H9 (cell line): ENCODE results near the gene NRGN. TPM values are rescaled to one million over a fixed set of nuclear protein-coding genes. Genes with fewer than 3 reads are reported as not detected.
A peak's percentile ranks its signal among the peaks of the same experiment; 100 is the strongest.

ENCODE experiments used
- DNase-seq: peaks from one replicate; pipeline ENCODE4 v3.0.0-alpha.2; 2017
- H2AFZ ChIP-seq: one replicate; pipeline ENCODE4 v1.6.1; 2013; ENCODE audit warnings: mild to moderate bottlenecking, low read length, control low read depth, moderate library complexity
- H2AK5ac ChIP-seq: 2 replicates; pipeline ENCODE4 v1.6.1; 2013; ENCODE audit warnings: low read length, control low read depth, mixed read lengths; ENCODE audit not compliant: insufficient read length
- H2BK120ac ChIP-seq: one replicate; pipeline ENCODE4 v1.6.1; 2013; ENCODE audit warnings: low read depth, mild to moderate bottlenecking, low read length, control low read depth, inconsistent platforms; ENCODE audit not compliant: poor library complexity, severe bottlenecking
- H2BK12ac ChIP-seq: 2 replicates; pipeline ENCODE4 v1.6.1; 2013; ENCODE audit warnings: low read length, control low read depth, mixed read lengths, low read depth; ENCODE audit not compliant: insufficient read length
- H2BK15ac ChIP-seq: 2 replicates; pipeline ENCODE4 v1.6.1; 2013; ENCODE audit warnings: low read depth, low read length, control low read depth
- H2BK20ac ChIP-seq: one replicate; pipeline ENCODE4 v1.6.1; 2013; ENCODE audit warnings: low read depth, mild to moderate bottlenecking, low read length, control low read depth, inconsistent platforms; ENCODE audit not compliant: poor library complexity, severe bottlenecking
- H2BK5ac ChIP-seq: 2 replicates; pipeline ENCODE4 v1.6.1; 2013; ENCODE audit warnings: low read length, control low read depth, mixed read lengths; ENCODE audit not compliant: insufficient read length
- H3K14ac ChIP-seq: 2 replicates; pipeline ENCODE4 v1.6.1; 2013; ENCODE audit warnings: low read length, control low read depth; ENCODE audit not compliant: insufficient read depth
- H3K18ac ChIP-seq: 2 replicates; pipeline ENCODE4 v1.6.1; 2013; ENCODE audit warnings: low read depth, mild to moderate bottlenecking, mixed read lengths, low read length, control low read depth; ENCODE audit not compliant: insufficient read length
- H3K23ac ChIP-seq: 2 replicates; pipeline ENCODE4 v1.6.1; 2013; ENCODE audit warnings: low read length, control low read depth, mixed read lengths, low read depth; ENCODE audit not compliant: insufficient read length
- H3K23me2 ChIP-seq: 2 replicates; pipeline ENCODE4 v1.6.1; 2013; ENCODE audit warnings: low read depth, mild to moderate bottlenecking, mixed read lengths, low read length, control low read depth; ENCODE audit not compliant: insufficient read length, poor library complexity, severe bottlenecking
- H3K27ac ChIP-seq: 2 replicates; pipeline ENCODE4 v1.5.1; 2013; ENCODE audit warnings: low read length, control low read depth, mixed read lengths, low read depth; ENCODE audit not compliant: insufficient read length
- H3K27me3 ChIP-seq: 2 replicates; pipeline ENCODE4 v1.6.1; 2013; ENCODE audit warnings: low read length, control low read depth, inconsistent platforms; ENCODE audit not compliant: insufficient read depth
- H3K4ac ChIP-seq: 2 replicates; pipeline ENCODE4 v1.6.1; 2013; ENCODE audit warnings: low read depth, mild to moderate bottlenecking, control low read depth, inconsistent platforms, low read length, moderate library complexity
- H3K4me1 ChIP-seq: 2 replicates; pipeline ENCODE4 v1.6.1; 2013; ENCODE audit warnings: low read length, control low read depth, inconsistent platforms; ENCODE audit not compliant: insufficient read depth
- H3K4me2 ChIP-seq: 2 replicates; pipeline ENCODE4 v1.6.1; 2013; ENCODE audit warnings: low read length, control low read depth, mixed read lengths; ENCODE audit not compliant: insufficient read length, insufficient read depth
- H3K56ac ChIP-seq: 2 replicates; pipeline ENCODE4 v1.6.1; 2013; ENCODE audit warnings: low read depth, mild to moderate bottlenecking, mixed read lengths, low read length, control low read depth; ENCODE audit not compliant: insufficient read length
- H3K79me1 ChIP-seq: 2 replicates; pipeline ENCODE4 v1.6.1; 2013; ENCODE audit warnings: low read depth, mild to moderate bottlenecking, moderate library complexity, low read length, control low read depth, inconsistent platforms; ENCODE audit not compliant: insufficient read depth, poor library complexity, severe bottlenecking
- H3K79me2 ChIP-seq: 2 replicates; pipeline ENCODE4 v1.6.1; 2013; ENCODE audit warnings: low read length, control low read depth, inconsistent platforms; ENCODE audit not compliant: insufficient read depth
- H3K9ac ChIP-seq: 2 replicates; pipeline ENCODE4 v1.6.1; 2013; ENCODE audit warnings: low read length, control low read depth, mixed read lengths; ENCODE audit not compliant: insufficient read length; ENCODE audit errors: extremely low read depth
- H3K9me3 ChIP-seq: one replicate; pipeline ENCODE4 v1.6.1; 2013; ENCODE audit warnings: low read depth, low read length, inconsistent platforms; ENCODE audit not compliant: control insufficient read depth
- H3T11ph ChIP-seq: one replicate; pipeline ENCODE4 v1.6.1; 2013; ENCODE audit warnings: mild to moderate bottlenecking, low read length, control low read depth, inconsistent platforms
- H4K20me1 ChIP-seq: one replicate; pipeline ENCODE4 v1.6.1; 2013; ENCODE audit not compliant: control insufficient read depth, insufficient read length, insufficient read depth
- H4K5ac ChIP-seq: 2 replicates; pipeline ENCODE4 v1.6.1; 2013; ENCODE audit warnings: low read depth, mild to moderate bottlenecking, mixed read lengths, low read length, control low read depth; ENCODE audit not compliant: insufficient read length
- H4K8ac ChIP-seq: replicated peaks from 2 replicates; pipeline ENCODE4 v1.6.1; 2013; ENCODE audit warnings: low read length, control low read depth, mixed read lengths, low read depth; ENCODE audit not compliant: insufficient read length
- H4K91ac ChIP-seq: 2 replicates; pipeline ENCODE4 v1.6.1; 2013; ENCODE audit warnings: low read depth, mild to moderate bottlenecking, moderate library complexity, mixed read lengths, low read length, control low read depth; ENCODE audit not compliant: insufficient read length
- H3K27ac Mint-ChIP-seq, 3 experiments: 2 replicates in 2 of 3; 3 replicates in 1 of 3; pipeline ENCODE4 v1.8.0; 2020 to 2021; ENCODE audit warnings: mixed read lengths in 3 of 3, mild to moderate bottlenecking in 1 of 3, moderate library complexity in 1 of 3
- H3K27me3 Mint-ChIP-seq: 2 replicates; pipeline ENCODE4 v1.8.0; 2021; ENCODE audit warnings: low read depth, mild to moderate bottlenecking, moderate library complexity, mixed read lengths
- H3K36me3 Mint-ChIP-seq, 3 experiments: 2 replicates in 2 of 3; 3 replicates in 1 of 3; pipeline ENCODE4 v1.8.0; 2020 to 2021; ENCODE audit warnings: low read depth in 3 of 3, mixed read lengths in 3 of 3; ENCODE audit not compliant: insufficient read depth in 1 of 3
- H3K4me1 Mint-ChIP-seq, 2 experiments: 2 replicates each; pipeline ENCODE4 v1.8.0; 2020; ENCODE audit warnings: mixed read lengths in 2 of 2
- H3K4me3 Mint-ChIP-seq, 2 experiments: 2 replicates in 1 of 2; 3 replicates in 1 of 2; pipeline ENCODE4 v1.8.0; 2020 to 2021; ENCODE audit warnings: mild to moderate bottlenecking in 2 of 2, mixed read lengths in 2 of 2, moderate library complexity in 1 of 2
- H3K9me3 Mint-ChIP-seq, 2 experiments: 2 replicates in 1 of 2; 3 replicates in 1 of 2; pipeline ENCODE4 v1.8.0; 2020; ENCODE audit warnings: mild to moderate bottlenecking in 2 of 2, mixed read lengths in 2 of 2, moderate library complexity in 1 of 2
- CTCF ChIP-seq: fragments of 200-600 bp; sonication (generic); conservative IDR thresholded peaks from 3 replicates; pipeline ENCODE4 v1.8.0; 2021; ENCODE audit warnings: antibody characterized with exemption, mild to moderate bottlenecking
- WGBS: extraction: QIAGEN DNeasy Blood & Tissue Kit; methylation state at CpG from one replicate; pipeline ENCODE4 v1.1.7; 2013; ENCODE audit warnings: missing lambda C conversion rate, low lambda C conversion rate, mixed read lengths; ENCODE audit not compliant: insufficient read length; ENCODE audit errors: extremely low coverage; 5-methylcytosine and 5-hydroxymethylcytosine counted together
- total RNA-seq: library from RNA; stranded (reverse); gene quantifications from 2 replicates; pipeline ENCODE4 v1.2.1, GENCODE V29; 2021

NRGN gene
- total RNA-seq, 1 experiment from 2014 or later = 6.4 TPM

- H2BK120ac ChIP-seq = no peak overlapping the region
- no peak for TF ChIP-seq CTCF
- H3K4ac ChIP-seq = no peak overlapping the region
- H3K9ac ChIP-seq = no peak overlapping the region
- H3K9me3 ChIP-seq = no peaks in the 10 kb centered on the region
- no peak overlapping the region for H4K5ac ChIP-seq
- H2AK5ac ChIP-seq = no peak overlapping the region
- H2BK20ac ChIP-seq = no peak overlapping the region
- H3K4me1 ChIP-seq = peaks cover 2% of the 10 kb centered on the region; the same call in 1 of the 2 replicates
- H3K27ac ChIP-seq = no peak overlapping the region
- Mint-ChIP-seq H3K4me3 (peak overlapping the region; percentile 79 to 92), H3K27ac (no peak overlapping the region), H3K27me3 (peaks cover 87% of the 10 kb centered on the region), H3K4me1 (peaks cover 21 to 38% of the 10 kb centered on the region in 2 experiments), H3K36me3 (no peaks in the 10 kb centered on the region; a peak in 2 of 7 replicates), H3K9me3 (peaks cover 3 to 7% of the 10 kb centered on the region in 2 experiments; a peak in 2 of 5 replicates)
- H3K18ac ChIP-seq = no peak overlapping the region
- no peak overlapping the region for H3K56ac ChIP-seq
- WGBS = no CpG with 5 or more reads among the region's 14 CpGs
- no peak overlapping the region for H2BK12ac ChIP-seq
- no peak overlapping the region for H2BK5ac ChIP-seq
- H3K23me2 ChIP-seq = peaks cover 22% of the 10 kb centered on the region
- H4K8ac ChIP-seq = no peak overlapping the region
- peak overlapping the region; percentile 51 for H3K4me2 ChIP-seq
- no peaks in the 10 kb centered on the region for H3K79me1 ChIP-seq
- no peak overlapping the region for H3T11ph ChIP-seq
- H3K27me3 ChIP-seq = peaks cover 89% of the 10 kb centered on the region
- H4K91ac ChIP-seq = no peak overlapping the region
- no peaks in the 10 kb centered on the region for H4K20me1 ChIP-seq
- H3K79me2 ChIP-seq = no peaks in the 10 kb centered on the region
- no peak overlapping the region for H2AFZ ChIP-seq
- no peak overlapping the region for H2BK15ac ChIP-seq
- H3K14ac ChIP-seq = no peak overlapping the region
- no peak for DNase-seq
- no peak overlapping the region for H3K23ac ChIP-seq
These were observed 7.8 kb downstream of the NRGN start for GRCh38 chr11:124747406-124748099.
